Spleen (tissue), 11 donors: Measurements from ENCODE around the gene ACOXL. TPM values are rescaled to one million over a fixed set of nuclear protein-coding genes. Genes with fewer than 3 reads are reported as not detected.

ENCODE experiments used
- DNase-seq: peaks from one replicate; pipeline ENCODE4 v3.0.0-alpha.2; 2020
- H3K27ac ChIP-seq, 8 donors: fragments of 200-600 bp; sonication (generic) in 7 of 8; 1 replicate in 4 of 8; 2 replicates in 4 of 8; pipeline versions ENCODE4 v1.5.0 to v1.8.0; 2016 to 2021; ENCODE audit warnings: inconsistent platforms in 4 of 8, mild to moderate bottlenecking in 4 of 8, moderate library complexity in 1 of 8
- H3K27me3 ChIP-seq, 7 donors: fragments of 200-600 bp; sonication (generic) in 6 of 7; replicated peaks in 1 of 7; 1 replicate in 4 of 7; 2 replicates in 3 of 7; pipeline versions ENCODE4 v1.5.0 to v1.8.0; 2016 to 2021; ENCODE audit warnings: inconsistent platforms in 3 of 7, mild to moderate bottlenecking in 1 of 7
- H3K36me3 ChIP-seq, 6 donors: fragments of 200-600 bp; sonication (generic) in 5 of 6; 1 replicate in 4 of 6; 2 replicates in 2 of 6; pipeline versions ENCODE4 v1.5.0 to v1.8.0; 2016 to 2021; ENCODE audit warnings: inconsistent platforms in 2 of 6
- H3K4me1 ChIP-seq, 6 donors: fragments of 200-600 bp; sonication (generic) in 5 of 6; 1 replicate in 3 of 6; 2 replicates in 3 of 6; pipeline versions ENCODE4 v1.5.0 to v1.8.0; 2016 to 2021; ENCODE audit warnings: inconsistent platforms in 3 of 6
- H3K4me3 ChIP-seq, 8 donors: fragments of 200-600 bp; sonication (generic) in 7 of 8; 1 replicate in 4 of 8; 2 replicates in 4 of 8; pipeline versions ENCODE4 v1.5.0 to v1.8.0; 2016 to 2021; ENCODE audit warnings: inconsistent platforms in 4 of 8, mild to moderate bottlenecking in 4 of 8, moderate library complexity in 2 of 8
- H3K9me3 ChIP-seq, 8 donors: fragments of 200-600 bp; sonication (generic) in 7 of 8; 1 replicate in 4 of 8; 2 replicates in 4 of 8; pipeline versions ENCODE4 v1.5.0 to v1.8.0; 2016 to 2021; ENCODE audit warnings: inconsistent platforms in 4 of 8
- CTCF ChIP-seq, 11 experiments: fragments of 200-600 bp in 7 of 11; fragments of 450-650 bp in 4 of 11; sonication (generic) in 4 of 11; IDR thresholded peaks in 8 of 11; conservative IDR thresholded peaks in 3 of 11; 1 replicate in 7 of 11; 2 replicates in 4 of 11; pipeline versions ENCODE4 v1.4.0 to v1.8.0; 2016 to 2021; ENCODE audit warnings: antibody characterized with exemption in 11 of 11, inconsistent platforms in 4 of 11, mild to moderate bottlenecking in 1 of 11
- POLR2A ChIP-seq, 3 donors: fragments of 450-650 bp; IDR thresholded peaks; one replicate each; pipeline ENCODE4 v1.5.1; 2017; ENCODE audit warnings: antibody characterized with exemption in 3 of 3, mild to moderate bottlenecking in 1 of 3
- POLR2AphosphoS5 ChIP-seq, 3 donors: sonication (generic); formaldehyde crosslinking; IDR thresholded peaks; one replicate each; pipeline ENCODE4 v1.5.1; 2017; ENCODE audit warnings: antibody characterized with exemption in 3 of 3
- WGBS, 5 donors: extraction: QIAGEN DNeasy Blood & Tissue Kit in 3 of 5; methylation state at CpG; one replicate each; pipeline versions ENCODE4 v1.1.5 to v1.1.7; 2013 to 2018; 5-methylcytosine and 5-hydroxymethylcytosine counted together
- intact Hi-C: fragments of 100-400 bp; cut with DNase I; formaldehyde crosslinking; loops from one replicate; pipeline ENCODE4 v1.15.0; 2023; ENCODE audit warnings: low total_unique reads
- polyA plus RNA-seq, 3 donors: library from polyadenylated mRNA; stranded (reverse); fragments of 200-250 nt; gene quantifications; one replicate each; pipeline ENCODE4 v1.2.1, GENCODE V29; 2013
- total RNA-seq, 7 donors: library from RNA; depleted of rRNA in 3 of 7; stranded (reverse); fragments of >200 nt in 3 of 7; fragmentation: NEBNext Ultra II Directional in 4 of 7; extraction: Animal tissue kit (Norgen Biotek cat#: 25700) in 4 of 7; gene quantifications; one replicate each; pipeline versions ENCODE4 v1.1.0 to v1.2.1, GENCODE V29; 2016 to 2021
- donor health status: healthy with polysubstance abuse.
- donor health status: DM: no; HTN: no; CAD: no; lungs with moderate emphysema.
- donor health status: DM: no; HTN: no; CAD: no.
- donor health status: Bipolar disorder and iron deficiency.
- donor health status: healthy.
- donor health status: DM: no; HTN: no; CAD: no.
- donor health status: DM: yes; HTN: yes; CAD: no.

ACOXL gene
- total and polyA plus RNA-seq, 10 donors = 0.04 to 1.0 (median 0.66) TPM

- intact Hi-C loops = loop anchor here (10.0 kb wide), 1 partner anchor 576 kb away; no protein-coding TSS in a partner anchor
- TF ChIP-seq POLR2AphosphoS5 (IDR thresholded peaks at IDR 0.05) (peak in 1 of 3 donors; percentile 49), CTCF (IDR thresholded peaks at IDR 0.05 in 8 of 11, conservative IDR thresholded peaks at IDR 0.05 in 3 of 11) (no peak), POLR2A (IDR thresholded peaks at IDR 0.05) (no peak)
- DNase-seq = peak; percentile 82
- Histone ChIP-seq H3K9me3 (no peaks in the 10 kb centered on the region), H3K27ac (peak overlapping the region in 2 of 8 donors; percentile 91 to 93), H3K4me1 (peaks cover 39 to 65% (median 55%) of the 10 kb centered on the region in 6 donors), H3K36me3 (peaks cover 0 to under 1% (median 0%) of the 10 kb centered on the region in 6 donors), H3K4me3 (peak overlapping the region; percentile 1 to 90 (median 81)), H3K27me3 (peaks cover 7 to 72% (median 56%) of the 10 kb centered on the region in 7 donors)
- WGBS, 5 donors = 8 to 20% (median 9%) methylated on average over 32 to 33 of the region's 33 CpGs
These were observed 386.2 kb downstream of the ACOXL start for GRCh38 chr2:111118481-111118980.

GRCh38 chr2:111118981-111119821, 386.8 kb downstream of the ACOXL start:
- intact Hi-C loops = loop anchor here (10.0 kb wide), 1 partner anchor 576 kb away; no protein-coding TSS in a partner anchor
- Histone ChIP-seq H3K36me3 (peaks cover 0 to 7% (median 5%) of the 10 kb centered on the region in 6 donors), H3K27ac (peak overlapping the region in 2 of 8 donors; percentile 91 to 93), H3K9me3 (no peaks in the 10 kb centered on the region), H3K27me3 (peaks cover 7 to 65% (median 56%) of the 10 kb centered on the region in 7 donors), H3K4me1 (peaks cover 44 to 72% (median 62%) of the 10 kb centered on the region in 6 donors), H3K4me3 (peak overlapping the region; percentile 1 to 90 (median 81))
- peak; percentile 86 for DNase-seq
- no peak for TF ChIP-seq CTCF (IDR thresholded peaks at IDR 0.05 in 8 of 11, conservative IDR thresholded peaks at IDR 0.05 in 3 of 11)
- TF ChIP-seq POLR2A (IDR thresholded peaks at IDR 0.05) = no peak
- peak in 2 of 3 donors; percentile 14 to 56 for TF ChIP-seq POLR2AphosphoS5 (IDR thresholded peaks at IDR 0.05)
- 5 to 18% (median 7%) methylated on average over 48 to 76 of the region's 76 CpGs for WGBS, 5 donors

GRCh38 chr2:111119822-111120252, 387.5 kb downstream of the ACOXL start:
- Histone ChIP-seq H3K4me3 (peak overlapping the region; percentile 74 to 90 (median 82)), H3K36me3 (peaks cover 0 to 14% (median 8%) of the 10 kb centered on the region in 6 donors), H3K27me3 (peaks cover 7 to 59% (median 52%) of the 10 kb centered on the region in 7 donors), H3K4me1 (peaks cover 44 to 78% (median 67%) of the 10 kb centered on the region in 6 donors), H3K9me3 (no peaks in the 10 kb centered on the region), H3K27ac (peak overlapping the region in 7 of 8 donors; percentile 70 to 93 (median 90))
- WGBS, 5 donors = 4 to 10% (median 7%) methylated on average over 27 of the region's 27 CpGs
- DNase-seq = no peak
- intact Hi-C loops = loop anchor here (10.0 kb wide), 1 partner anchor 575 kb away; no protein-coding TSS in a partner anchor
- TF ChIP-seq CTCF (IDR thresholded peaks at IDR 0.05 in 8 of 11, conservative IDR thresholded peaks at IDR 0.05 in 3 of 11) = no peak
- no peak for TF ChIP-seq POLR2A (IDR thresholded peaks at IDR 0.05)
- no peak for TF ChIP-seq POLR2AphosphoS5 (IDR thresholded peaks at IDR 0.05)
